Spleen (tissue), 11 donors: ENCODE measurements around the gene TBXA2R. TPM values are rescaled to one million over a fixed set of nuclear protein-coding genes. Genes with fewer than 3 reads are reported as not detected.
A peak's percentile ranks its signal among the peaks of the same experiment; 100 is the strongest.

Source experiments
- DNase-seq: peaks from one replicate; pipeline ENCODE4 v3.0.0-alpha.2; 2020
- H3K27ac ChIP-seq, 8 donors: fragments of 200-600 bp; sonication (generic) in 7 of 8; 1 replicate in 4 of 8; 2 replicates in 4 of 8; pipeline versions ENCODE4 v1.5.0 to v1.8.0; 2016 to 2021; ENCODE audit warnings: inconsistent platforms in 4 of 8, mild to moderate bottlenecking in 4 of 8, moderate library complexity in 1 of 8
- H3K27me3 ChIP-seq, 7 donors: fragments of 200-600 bp; sonication (generic) in 6 of 7; replicated peaks in 1 of 7; 1 replicate in 4 of 7; 2 replicates in 3 of 7; pipeline versions ENCODE4 v1.5.0 to v1.8.0; 2016 to 2021; ENCODE audit warnings: inconsistent platforms in 3 of 7, mild to moderate bottlenecking in 1 of 7
- H3K36me3 ChIP-seq, 6 donors: fragments of 200-600 bp; sonication (generic) in 5 of 6; 1 replicate in 4 of 6; 2 replicates in 2 of 6; pipeline versions ENCODE4 v1.5.0 to v1.8.0; 2016 to 2021; ENCODE audit warnings: inconsistent platforms in 2 of 6
- H3K4me1 ChIP-seq, 6 donors: fragments of 200-600 bp; sonication (generic) in 5 of 6; 1 replicate in 3 of 6; 2 replicates in 3 of 6; pipeline versions ENCODE4 v1.5.0 to v1.8.0; 2016 to 2021; ENCODE audit warnings: inconsistent platforms in 3 of 6
- H3K4me3 ChIP-seq, 8 donors: fragments of 200-600 bp; sonication (generic) in 7 of 8; 1 replicate in 4 of 8; 2 replicates in 4 of 8; pipeline versions ENCODE4 v1.5.0 to v1.8.0; 2016 to 2021; ENCODE audit warnings: inconsistent platforms in 4 of 8, mild to moderate bottlenecking in 4 of 8, moderate library complexity in 2 of 8
- H3K9me3 ChIP-seq, 8 donors: fragments of 200-600 bp; sonication (generic) in 7 of 8; 1 replicate in 4 of 8; 2 replicates in 4 of 8; pipeline versions ENCODE4 v1.5.0 to v1.8.0; 2016 to 2021; ENCODE audit warnings: inconsistent platforms in 4 of 8
- CTCF ChIP-seq, 11 experiments: fragments of 200-600 bp in 7 of 11; fragments of 450-650 bp in 4 of 11; sonication (generic) in 4 of 11; IDR thresholded peaks in 8 of 11; conservative IDR thresholded peaks in 3 of 11; 1 replicate in 7 of 11; 2 replicates in 4 of 11; pipeline versions ENCODE4 v1.4.0 to v1.8.0; 2016 to 2021; ENCODE audit warnings: antibody characterized with exemption in 11 of 11, inconsistent platforms in 4 of 11, mild to moderate bottlenecking in 1 of 11
- POLR2A ChIP-seq, 3 donors: fragments of 450-650 bp; IDR thresholded peaks; one replicate each; pipeline ENCODE4 v1.5.1; 2017; ENCODE audit warnings: antibody characterized with exemption in 3 of 3, mild to moderate bottlenecking in 1 of 3
- POLR2AphosphoS5 ChIP-seq, 3 donors: sonication (generic); formaldehyde crosslinking; IDR thresholded peaks; one replicate each; pipeline ENCODE4 v1.5.1; 2017; ENCODE audit warnings: antibody characterized with exemption in 3 of 3
- WGBS, 5 donors: extraction: QIAGEN DNeasy Blood & Tissue Kit in 3 of 5; methylation state at CpG; one replicate each; pipeline versions ENCODE4 v1.1.5 to v1.1.7; 2013 to 2018; 5-methylcytosine and 5-hydroxymethylcytosine counted together
- intact Hi-C: fragments of 100-400 bp; cut with DNase I; formaldehyde crosslinking; loops from one replicate; pipeline ENCODE4 v1.15.0; 2023; ENCODE audit warnings: low total_unique reads
- polyA plus RNA-seq, 3 donors: library from polyadenylated mRNA; stranded (reverse); fragments of 200-250 nt; gene quantifications; one replicate each; pipeline ENCODE4 v1.2.1, GENCODE V29; 2013
- total RNA-seq, 7 donors: library from RNA; depleted of rRNA in 3 of 7; stranded (reverse); fragments of >200 nt in 3 of 7; fragmentation: NEBNext Ultra II Directional in 4 of 7; extraction: Animal tissue kit (Norgen Biotek cat#: 25700) in 4 of 7; gene quantifications; one replicate each; pipeline versions ENCODE4 v1.1.0 to v1.2.1, GENCODE V29; 2016 to 2021
- donor health status: healthy with polysubstance abuse.
- donor health status: DM: no; HTN: no; CAD: no; lungs with moderate emphysema.
- donor health status: DM: no; HTN: no; CAD: no.
- donor health status: Bipolar disorder and iron deficiency.
- donor health status: healthy.
- donor health status: DM: no; HTN: no; CAD: no.
- donor health status: DM: yes; HTN: yes; CAD: no.

TBXA2R gene
- total and polyA plus RNA-seq, 10 donors, result 2.1 to 16.1 (median 10.5) TPM

GRCh38 chr19:3620817-3621547 is 14.3 kb upstream of the TBXA2R start:
- H3K36me3 ChIP-seq, result peaks cover 0 to 80% (median 42%) of the 10 kb centered on the region in 6 donors
- H3K27me3 ChIP-seq, result no peaks in the 10 kb centered on the region
- DNase-seq, result no peak
- H3K4me3 ChIP-seq, result no peak overlapping the region
- H3K4me1 ChIP-seq, result peaks cover 12 to 59% (median 43%) of the 10 kb centered on the region in 6 donors
- no peak overlapping the region for H3K27ac ChIP-seq
- intact Hi-C loops, result no loop called here
- TF ChIP-seq POLR2A (IDR thresholded peaks at IDR 0.05), result no peak
- no peak for TF ChIP-seq CTCF (IDR thresholded peaks at IDR 0.05 in 8 of 11, conservative IDR thresholded peaks at IDR 0.05 in 3 of 11)
- no peak for TF ChIP-seq POLR2AphosphoS5 (IDR thresholded peaks at IDR 0.05)
- WGBS, 5 donors, result 84 to 91% (median 89%) methylated on average over 11 to 24 of the region's 24 CpGs
- H3K9me3 ChIP-seq, result no peaks in the 10 kb centered on the region

GRCh38 chr19:3620145-3620816 is 13.6 kb upstream of the TBXA2R start:
- Histone ChIP-seq H3K27me3 (no peaks in the 10 kb centered on the region), H3K9me3 (no peaks in the 10 kb centered on the region), H3K4me1 (peaks cover 5 to 52% (median 39%) of the 10 kb centered on the region in 6 donors), H3K27ac (no peak overlapping the region), H3K36me3 (peaks cover 0 to 87% (median 42%) of the 10 kb centered on the region in 6 donors), H3K4me3 (no peak overlapping the region)
- 86 to 88% (median 87%) methylated on average over 18 to 19 of the region's 19 CpGs for WGBS, 5 donors
- TF ChIP-seq CTCF (IDR thresholded peaks at IDR 0.05 in 8 of 11, conservative IDR thresholded peaks at IDR 0.05 in 3 of 11) (no peak), POLR2AphosphoS5 (IDR thresholded peaks at IDR 0.05) (peak in 2 of 3 donors; percentile 33 to 52), POLR2A (IDR thresholded peaks at IDR 0.05) (no peak)
- DNase-seq, result no peak
- intact Hi-C loops, result no loop called here

GRCh38 chr19:3619631-3620012 is 12.9 kb upstream of the TBXA2R start:
- H3K27ac ChIP-seq, result no peak overlapping the region
- no peak overlapping the region for H3K4me3 ChIP-seq
- 80 to 92% (median 86%) methylated on average over 10 to 17 of the region's 17 CpGs for WGBS, 5 donors
- no peak for DNase-seq
- H3K4me1 ChIP-seq, result peaks cover 0 to 45% (median 32%) of the 10 kb centered on the region in 6 donors
- intact Hi-C loops, result loop anchor here (5.0 to 10.0 kb wide), 2 partner anchors 37 to 65 kb away; partner anchors contain the start of gene MFSD12
- no peaks in the 10 kb centered on the region for H3K9me3 ChIP-seq
- no peaks in the 10 kb centered on the region for H3K27me3 ChIP-seq
- peaks cover 0 to 93% (median 42%) of the 10 kb centered on the region in 6 donors for H3K36me3 ChIP-seq
- no peak for TF ChIP-seq CTCF (IDR thresholded peaks at IDR 0.05 in 8 of 11, conservative IDR thresholded peaks at IDR 0.05 in 3 of 11)
- no peak for TF ChIP-seq POLR2AphosphoS5 (IDR thresholded peaks at IDR 0.05)
- no peak for TF ChIP-seq POLR2A (IDR thresholded peaks at IDR 0.05)
